Activated T-cell treated with anti-CD3 and anti-CD28 coated beads, Interleukin-2, amount 50 U/mL, for 72 hours (primary cell): Measurements from ENCODE around the gene PNMA8C. TPM values are rescaled to one million over a fixed set of nuclear protein-coding genes. Genes with fewer than 3 reads are reported as not detected.
A peak's percentile ranks its signal among the peaks of the same experiment; 100 is the strongest.

Source experiments
- ATAC-seq, 2 donors: fragments of 150-1000 bp; cut with Tn5 transposase; replicated peaks in 1 of 2; 2 replicates each; pipeline ENCODE4 v1.10.0; 2021; ENCODE audit warnings: moderate library complexity in 2 of 2, mild to moderate bottlenecking in 1 of 2
- DNase-seq, 2 donors: peaks; one replicate each; pipeline ENCODE4 v3.0.0; 2021 to 2022; ENCODE audit warnings: mixed read lengths in 1 of 2
- H3K27ac Mint-ChIP-seq: one replicate; pipeline ENCODE4 v1.8.0; 2022; ENCODE audit warnings: mild to moderate bottlenecking, moderate library complexity, mixed read lengths
- H3K27me3 Mint-ChIP-seq: one replicate; pipeline ENCODE4 v1.8.0; 2022; ENCODE audit warnings: low read depth, mixed read lengths
- H3K36me3 Mint-ChIP-seq, 2 donors: one replicate each; pipeline ENCODE4 v1.8.0; 2022; ENCODE audit warnings: mixed read lengths in 2 of 2, mild to moderate bottlenecking in 1 of 2; ENCODE audit not compliant: insufficient read depth in 2 of 2
- H3K4me1 Mint-ChIP-seq: one replicate; pipeline ENCODE4 v1.8.0; 2022; ENCODE audit warnings: low read depth, mixed read lengths
- H3K4me3 Mint-ChIP-seq, 2 donors: one replicate each; pipeline ENCODE4 v1.8.0; 2022; ENCODE audit warnings: mild to moderate bottlenecking in 2 of 2, mixed read lengths in 2 of 2, moderate library complexity in 2 of 2
- H3K9me3 Mint-ChIP-seq, 2 donors: one replicate each; pipeline ENCODE4 v1.8.0; 2022; ENCODE audit warnings: mixed read lengths in 2 of 2
- total RNA-seq, 2 donors: library from RNA; stranded (reverse); gene quantifications; one replicate each; pipeline ENCODE4 v1.2.3, GENCODE V29; 2022

PNMA8C gene
- total RNA-seq, 2 donors from 2014 or later: not detected

- H3K4me3 Mint-ChIP-seq: no peak overlapping the region
- H3K9me3 Mint-ChIP-seq: no peaks in the 10 kb centered on the region
- no peak for ATAC-seq
- DNase-seq: no peak
- no peaks in the 10 kb centered on the region for H3K4me1 Mint-ChIP-seq
- peaks cover 10 to 22% of the 10 kb centered on the region in 2 donors for H3K36me3 Mint-ChIP-seq
- no peak overlapping the region for H3K27ac Mint-ChIP-seq
- H3K27me3 Mint-ChIP-seq: no peaks in the 10 kb centered on the region
Measured at GRCh38 chr19:46387713-46388130, 41.0 kb downstream of the PNMA8C start.

GRCh38 chr19:46386996-46387712 is 41.6 kb downstream of the PNMA8C start:
- DNase-seq: no peak
- Mint-ChIP-seq H3K36me3 (peaks cover 12 to 25% of the 10 kb centered on the region in 2 donors), H3K27ac (no peak overlapping the region), H3K4me3 (no peak overlapping the region), H3K9me3 (no peaks in the 10 kb centered on the region), H3K4me1 (no peaks in the 10 kb centered on the region), H3K27me3 (no peaks in the 10 kb centered on the region)
- no peak for ATAC-seq

GRCh38 chr19:46386151-46386550 is 42.6 kb downstream of the PNMA8C start:
- DNase-seq (no peak), ATAC-seq (no peak)
- H3K4me3 Mint-ChIP-seq: no peak overlapping the region
- H3K4me1 Mint-ChIP-seq: no peaks in the 10 kb centered on the region
- H3K9me3 Mint-ChIP-seq: no peaks in the 10 kb centered on the region
- no peak overlapping the region for H3K27ac Mint-ChIP-seq
- H3K27me3 Mint-ChIP-seq: no peaks in the 10 kb centered on the region
- peaks cover 12 to 26% of the 10 kb centered on the region in 2 donors for H3K36me3 Mint-ChIP-seq

- peaks cover 14 to 31% of the 10 kb centered on the region in 2 donors for H3K36me3 Mint-ChIP-seq
- ATAC-seq (no peak), DNase-seq (no peak)
- H3K27me3 Mint-ChIP-seq: no peaks in the 10 kb centered on the region
- H3K4me1 Mint-ChIP-seq: no peaks in the 10 kb centered on the region
- no peak overlapping the region for H3K27ac Mint-ChIP-seq
- H3K4me3 Mint-ChIP-seq: no peak overlapping the region
- no peaks in the 10 kb centered on the region for H3K9me3 Mint-ChIP-seq
Measured at GRCh38 chr19:46385636-46386035, 43.1 kb downstream of the PNMA8C start.

GRCh38 chr19:46384396-46384795 is 44.3 kb downstream of the PNMA8C start:
- no peak overlapping the region for H3K27ac Mint-ChIP-seq
- no peak overlapping the region for H3K4me3 Mint-ChIP-seq
- H3K9me3 Mint-ChIP-seq: no peaks in the 10 kb centered on the region
- H3K4me1 Mint-ChIP-seq: no peaks in the 10 kb centered on the region
- no peaks in the 10 kb centered on the region for H3K27me3 Mint-ChIP-seq
- no peak for ATAC-seq
- peaks cover 14 to 33% of the 10 kb centered on the region in 2 donors for H3K36me3 Mint-ChIP-seq
- DNase-seq: no peak

- DNase-seq (no peak), ATAC-seq (no peak)
- no peaks in the 10 kb centered on the region for H3K4me1 Mint-ChIP-seq
- no peak overlapping the region for H3K4me3 Mint-ChIP-seq
- no peaks in the 10 kb centered on the region for H3K9me3 Mint-ChIP-seq
- H3K27me3 Mint-ChIP-seq: no peaks in the 10 kb centered on the region
- H3K27ac Mint-ChIP-seq: no peak overlapping the region
- peaks cover 14 to 35% of the 10 kb centered on the region in 2 donors for H3K36me3 Mint-ChIP-seq
Measured at GRCh38 chr19:46383846-46384245, 44.9 kb downstream of the PNMA8C start.

- H3K36me3 Mint-ChIP-seq: peaks cover 14 to 41% of the 10 kb centered on the region in 2 donors
- ATAC-seq (no peak), DNase-seq (no peak)
- no peak overlapping the region for H3K27ac Mint-ChIP-seq
- H3K4me1 Mint-ChIP-seq: no peaks in the 10 kb centered on the region
- no peak overlapping the region for H3K4me3 Mint-ChIP-seq
- H3K9me3 Mint-ChIP-seq: no peaks in the 10 kb centered on the region
- no peaks in the 10 kb centered on the region for H3K27me3 Mint-ChIP-seq
Measured at GRCh38 chr19:46383171-46383815, 45.4 kb downstream of the PNMA8C start.

- Mint-ChIP-seq H3K9me3 (no peaks in the 10 kb centered on the region), H3K36me3 (peaks cover 14 to 37% of the 10 kb centered on the region in 2 donors), H3K27me3 (no peaks in the 10 kb centered on the region), H3K27ac (no peak overlapping the region), H3K4me1 (no peaks in the 10 kb centered on the region), H3K4me3 (no peak overlapping the region)
- ATAC-seq (no peak), DNase-seq (no peak)
Measured at GRCh38 chr19:46381756-46382345, 46.9 kb downstream of the PNMA8C start.

- H3K4me3 Mint-ChIP-seq: no peak overlapping the region
- no peaks in the 10 kb centered on the region for H3K4me1 Mint-ChIP-seq
- H3K9me3 Mint-ChIP-seq: no peaks in the 10 kb centered on the region
- H3K27me3 Mint-ChIP-seq: no peaks in the 10 kb centered on the region
- peaks cover 15 to 37% of the 10 kb centered on the region in 2 donors for H3K36me3 Mint-ChIP-seq
- no peak for ATAC-seq
- H3K27ac Mint-ChIP-seq: no peak overlapping the region
- DNase-seq: no peak
Measured at GRCh38 chr19:46381346-46381745, 47.4 kb downstream of the PNMA8C start.

GRCh38 chr19:46380690-46381089 is 48.0 kb downstream of the PNMA8C start:
- H3K27ac Mint-ChIP-seq: no peak overlapping the region
- no peaks in the 10 kb centered on the region for H3K4me1 Mint-ChIP-seq
- H3K4me3 Mint-ChIP-seq: no peak overlapping the region
- peaks cover 17 to 42% of the 10 kb centered on the region in 2 donors for H3K36me3 Mint-ChIP-seq
- no peaks in the 10 kb centered on the region for H3K27me3 Mint-ChIP-seq
- DNase-seq: no peak
- no peak for ATAC-seq
- no peaks in the 10 kb centered on the region for H3K9me3 Mint-ChIP-seq

- no peaks in the 10 kb centered on the region for H3K27me3 Mint-ChIP-seq
- no peaks in the 10 kb centered on the region for H3K9me3 Mint-ChIP-seq
- H3K27ac Mint-ChIP-seq: peak overlapping the region; percentile 77
- ATAC-seq (no peak), DNase-seq (no peak)
- H3K4me1 Mint-ChIP-seq: no peaks in the 10 kb centered on the region
- H3K4me3 Mint-ChIP-seq: no peak overlapping the region
- H3K36me3 Mint-ChIP-seq: peaks cover 13 to 41% of the 10 kb centered on the region in 2 donors
Measured at GRCh38 chr19:46378268-46378667, 50.5 kb downstream of the PNMA8C start.

GRCh38 chr19:46376241-46377153 is 52.2 kb downstream of the PNMA8C start:
- ATAC-seq (no peak), DNase-seq (no peak)
- no peaks in the 10 kb centered on the region for H3K27me3 Mint-ChIP-seq
- no peak overlapping the region for H3K4me3 Mint-ChIP-seq
- peaks cover 6% of the 10 kb centered on the region for H3K4me1 Mint-ChIP-seq
- H3K9me3 Mint-ChIP-seq: no peaks in the 10 kb centered on the region
- peaks cover 10 to 30% of the 10 kb centered on the region in 2 donors for H3K36me3 Mint-ChIP-seq
- no peak overlapping the region for H3K27ac Mint-ChIP-seq
